Neural crest cell (in vitro differentiated cells): ENCODE results near the gene OXT. TPM values are rescaled to one million over a fixed set of nuclear protein-coding genes. Genes with fewer than 3 reads are reported as not detected.

Experiments
- DNase-seq: peaks from one replicate; pipeline ENCODE4 v3.0.0; 2021; ENCODE audit warnings: low read depth, mixed read lengths, low spot score
- H3K27ac Mint-ChIP-seq: one replicate; pipeline ENCODE4 v1.8.0; 2021; ENCODE audit warnings: mild to moderate bottlenecking, mixed read lengths; ENCODE audit not compliant: unreplicated experiment
- H3K27me3 Mint-ChIP-seq: 2 replicates; pipeline ENCODE4 v1.8.0; 2021; ENCODE audit warnings: low read depth, mild to moderate bottlenecking, mixed read lengths
- H3K36me3 Mint-ChIP-seq: 2 replicates; pipeline ENCODE4 v1.8.0; 2021; ENCODE audit warnings: low read depth, mild to moderate bottlenecking, mixed read lengths
- H3K4me1 Mint-ChIP-seq: 2 replicates; pipeline ENCODE4 v1.8.0; 2021; ENCODE audit warnings: mixed read lengths
- H3K4me3 Mint-ChIP-seq: one replicate; pipeline ENCODE4 v1.8.0; 2021; ENCODE audit warnings: mild to moderate bottlenecking, mixed read lengths
- H3K9me3 Mint-ChIP-seq: 2 replicates; pipeline ENCODE4 v1.8.0; 2021; ENCODE audit warnings: mixed read lengths
- total RNA-seq: library from RNA; stranded (reverse); gene quantifications from 2 replicates; pipeline ENCODE4 v1.2.1, GENCODE V29; 2021
- TF ChIP-seq, protein P1 (sequence below): fragments of 200-600 bp; sonication (generic); conservative IDR thresholded peaks from 2 replicates; pipeline ENCODE4 v1.5.0; 2021; ENCODE audit warnings: antibody characterized with exemption, mild to moderate bottlenecking

Gene OXT
- total RNA-seq, 1 donor from 2014 or later, result not detected

- Mint-ChIP-seq H3K9me3 (no peaks in the 10 kb centered on the region), H3K36me3 (no peaks in the 10 kb centered on the region), H3K27ac (no peak overlapping the region), H3K27me3 (peaks cover 63% of the 10 kb centered on the region), H3K4me1 (peaks cover under 1% of the 10 kb centered on the region), H3K4me3 (no peak overlapping the region)
- TF ChIP-seq, protein P1, sequence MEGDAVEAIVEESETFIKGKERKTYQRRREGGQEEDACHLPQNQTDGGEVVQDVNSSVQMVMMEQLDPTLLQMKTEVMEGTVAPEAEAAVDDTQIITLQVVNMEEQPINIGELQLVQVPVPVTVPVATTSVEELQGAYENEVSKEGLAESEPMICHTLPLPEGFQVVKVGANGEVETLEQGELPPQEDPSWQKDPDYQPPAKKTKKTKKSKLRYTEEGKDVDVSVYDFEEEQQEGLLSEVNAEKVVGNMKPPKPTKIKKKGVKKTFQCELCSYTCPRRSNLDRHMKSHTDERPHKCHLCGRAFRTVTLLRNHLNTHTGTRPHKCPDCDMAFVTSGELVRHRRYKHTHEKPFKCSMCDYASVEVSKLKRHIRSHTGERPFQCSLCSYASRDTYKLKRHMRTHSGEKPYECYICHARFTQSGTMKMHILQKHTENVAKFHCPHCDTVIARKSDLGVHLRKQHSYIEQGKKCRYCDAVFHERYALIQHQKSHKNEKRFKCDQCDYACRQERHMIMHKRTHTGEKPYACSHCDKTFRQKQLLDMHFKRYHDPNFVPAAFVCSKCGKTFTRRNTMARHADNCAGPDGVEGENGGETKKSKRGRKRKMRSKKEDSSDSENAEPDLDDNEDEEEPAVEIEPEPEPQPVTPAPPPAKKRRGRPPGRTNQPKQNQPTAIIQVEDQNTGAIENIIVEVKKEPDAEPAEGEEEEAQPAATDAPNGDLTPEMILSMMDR, result no peak
- no peak for DNase-seq
Observed at GRCh38 chr20:3077618-3078134, 6.3 kb downstream of the OXT start.

DNA sequence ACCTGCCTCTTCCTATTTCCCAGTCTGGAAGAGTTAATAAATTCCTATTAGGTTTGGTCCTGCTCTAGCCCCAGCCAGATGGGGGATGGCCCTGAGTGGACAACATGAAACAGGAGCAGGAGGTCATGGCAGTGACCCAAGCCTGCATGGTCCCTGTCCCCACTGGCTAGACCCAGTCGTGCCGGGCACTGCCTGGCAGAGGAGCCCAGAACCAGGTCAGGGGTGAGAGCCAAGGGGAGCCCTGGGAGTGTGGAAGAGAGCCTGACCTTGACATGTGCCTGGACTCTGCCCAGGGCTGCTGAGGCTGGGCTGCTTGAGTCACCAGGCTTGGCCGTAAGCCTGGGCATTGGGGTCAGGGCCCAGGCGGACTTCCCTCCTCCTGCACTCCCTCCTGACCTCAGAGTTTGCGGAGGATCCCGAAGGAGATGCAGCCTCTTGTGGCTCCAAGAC is 9.5 kb downstream of the OXT start:
- no peaks in the 10 kb centered on the region for H3K4me1 Mint-ChIP-seq
- no peaks in the 10 kb centered on the region for H3K36me3 Mint-ChIP-seq
- no peaks in the 10 kb centered on the region for H3K9me3 Mint-ChIP-seq
- TF ChIP-seq, protein P1, result no peak
- DNase-seq, result no peak
- peaks cover 74% of the 10 kb centered on the region for H3K27me3 Mint-ChIP-seq
- no peak overlapping the region for H3K4me3 Mint-ChIP-seq
- H3K27ac Mint-ChIP-seq, result no peak overlapping the region

DNA sequence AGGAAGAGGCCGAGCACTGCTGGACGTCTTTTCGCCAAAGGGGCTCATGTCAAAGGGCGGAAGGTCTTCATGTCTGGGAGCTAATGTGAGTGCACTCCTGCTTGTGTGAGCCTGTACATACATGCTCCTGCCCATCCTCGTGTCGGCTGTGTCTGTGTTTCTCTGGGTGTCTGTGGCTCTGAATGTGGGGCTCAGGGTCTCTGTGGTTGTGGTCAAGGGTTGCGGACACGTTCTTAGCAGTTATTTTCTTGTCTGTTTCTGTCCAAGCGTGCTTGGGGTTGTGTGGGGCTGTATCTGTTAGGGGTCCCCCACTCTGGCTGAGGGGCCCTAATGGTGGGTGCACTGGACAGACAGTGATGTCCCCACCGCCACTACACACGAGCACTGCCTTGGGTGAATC is 10.2 kb downstream of the OXT start:
- no peaks in the 10 kb centered on the region for H3K4me1 Mint-ChIP-seq
- no peak overlapping the region for H3K4me3 Mint-ChIP-seq
- H3K27me3 Mint-ChIP-seq, result peaks cover 74% of the 10 kb centered on the region
- H3K36me3 Mint-ChIP-seq, result no peaks in the 10 kb centered on the region
- no peak for DNase-seq
- H3K9me3 Mint-ChIP-seq, result no peaks in the 10 kb centered on the region
- H3K27ac Mint-ChIP-seq, result no peak overlapping the region
- TF ChIP-seq, protein P1, result no peak

DNA sequence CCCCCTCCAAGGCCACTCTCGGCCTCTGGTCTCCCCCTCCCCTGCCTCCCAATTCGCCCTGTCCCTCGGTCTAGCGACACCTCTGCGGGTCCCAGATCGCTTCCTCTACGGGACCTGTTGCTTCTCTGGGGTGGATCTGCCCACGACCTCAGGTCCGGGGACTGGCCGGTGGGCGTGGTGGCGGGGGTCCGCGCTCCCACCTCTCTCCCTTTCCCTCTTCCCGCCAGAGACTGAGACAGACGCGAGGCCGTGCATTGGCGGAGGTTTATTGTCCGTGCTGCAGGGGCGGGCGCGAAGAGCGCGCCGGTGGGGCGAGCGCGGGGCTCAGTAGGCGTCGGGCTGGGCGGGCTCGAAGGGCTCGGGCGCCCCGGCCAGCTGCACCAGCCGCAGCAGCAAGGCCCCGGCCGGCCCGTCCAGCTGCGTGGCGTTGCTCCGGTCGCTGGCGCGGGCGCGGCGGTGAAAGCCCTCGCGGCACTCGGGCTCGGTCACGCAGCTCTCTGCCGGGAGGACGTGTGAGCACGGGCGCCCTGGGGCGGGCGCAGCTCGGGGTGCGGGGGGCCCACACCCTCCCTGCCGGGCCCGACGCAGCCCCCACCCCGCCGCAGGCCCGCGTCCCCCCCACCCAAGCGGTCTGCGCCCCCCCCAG is 11.0 kb downstream of the OXT start:
- DNase-seq, result no peak
- peaks cover 71% of the 10 kb centered on the region for H3K27me3 Mint-ChIP-seq
- no peaks in the 10 kb centered on the region for H3K4me1 Mint-ChIP-seq
- TF ChIP-seq, protein P1, result no peak
- H3K36me3 Mint-ChIP-seq, result no peaks in the 10 kb centered on the region
- H3K27ac Mint-ChIP-seq, result no peak overlapping the region
- H3K9me3 Mint-ChIP-seq, result no peaks in the 10 kb centered on the region
- no peak overlapping the region for H3K4me3 Mint-ChIP-seq

- peaks cover 64% of the 10 kb centered on the region for H3K27me3 Mint-ChIP-seq
- no peak overlapping the region for H3K27ac Mint-ChIP-seq
- H3K4me1 Mint-ChIP-seq, result no peaks in the 10 kb centered on the region
- no peak for DNase-seq
- TF ChIP-seq, protein P1, result no peak
- no peaks in the 10 kb centered on the region for H3K9me3 Mint-ChIP-seq
- H3K4me3 Mint-ChIP-seq, result peak overlapping the region; percentile 27
- H3K36me3 Mint-ChIP-seq, result no peaks in the 10 kb centered on the region
Observed at GRCh38 chr20:3082955-3083952, 11.8 kb downstream of the OXT start.
